ENCODE measurements around the gene SAPCD1.
A peak's percentile ranks its signal among the peaks of the same experiment; 100 is the strongest.

The SAPCD1 gene

DNA sequence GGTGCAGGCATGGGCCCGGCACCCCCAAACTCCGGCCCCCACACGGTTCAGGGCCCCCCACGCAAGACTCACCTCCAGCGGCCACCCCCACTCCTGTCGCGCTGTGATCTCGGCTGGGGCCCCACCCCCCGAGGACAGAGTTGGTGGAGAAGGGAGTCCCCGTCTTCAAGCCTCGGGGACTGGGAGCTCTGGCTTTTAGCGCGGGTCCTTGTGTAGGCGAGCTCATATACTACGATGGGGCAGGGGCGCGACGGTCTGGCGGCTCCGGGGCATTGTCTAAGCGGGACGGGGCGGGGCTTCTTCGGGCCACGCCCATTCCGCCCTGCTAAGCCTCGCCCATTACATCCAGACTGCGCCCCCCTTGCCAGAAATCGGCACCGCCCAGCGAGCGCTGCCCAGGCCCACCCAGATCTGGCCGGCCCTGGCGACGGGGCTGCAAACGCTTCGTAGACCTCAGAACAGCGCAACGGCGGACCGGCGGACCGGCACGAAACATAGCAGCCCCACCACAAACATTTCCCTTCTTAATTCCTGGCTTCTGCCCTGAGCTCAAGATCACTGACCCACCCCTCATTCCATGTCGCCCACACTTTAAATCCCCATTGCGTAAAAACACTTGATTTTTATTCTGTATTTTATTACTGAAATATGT, 32.4 kb upstream of the SAPCD1 start:
- peak; percentile 74 for DNase-seq

DNA sequence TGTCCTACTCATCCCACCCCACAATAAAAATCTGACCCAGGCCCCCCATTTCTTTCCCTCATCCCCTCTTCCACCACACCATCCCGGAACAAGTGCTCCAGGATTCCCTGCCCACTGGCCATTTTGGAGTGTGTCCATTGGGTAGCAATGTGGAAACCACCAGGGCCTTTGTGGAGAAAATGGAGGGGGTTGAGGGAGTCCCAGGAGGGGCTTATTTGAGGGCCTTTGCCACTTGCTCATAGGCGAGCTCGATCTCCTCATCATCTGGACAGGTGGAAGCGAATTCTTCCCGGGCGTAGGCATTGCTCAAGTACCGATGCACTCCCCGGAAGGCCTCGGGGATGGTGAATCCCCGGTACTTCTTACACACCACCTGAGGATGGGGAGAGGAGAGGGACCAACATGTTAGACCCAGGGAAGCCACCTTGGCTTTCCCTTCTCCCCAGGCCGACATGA, 31.8 kb upstream of the SAPCD1 start:
- DNase-seq = no peak

DNA sequence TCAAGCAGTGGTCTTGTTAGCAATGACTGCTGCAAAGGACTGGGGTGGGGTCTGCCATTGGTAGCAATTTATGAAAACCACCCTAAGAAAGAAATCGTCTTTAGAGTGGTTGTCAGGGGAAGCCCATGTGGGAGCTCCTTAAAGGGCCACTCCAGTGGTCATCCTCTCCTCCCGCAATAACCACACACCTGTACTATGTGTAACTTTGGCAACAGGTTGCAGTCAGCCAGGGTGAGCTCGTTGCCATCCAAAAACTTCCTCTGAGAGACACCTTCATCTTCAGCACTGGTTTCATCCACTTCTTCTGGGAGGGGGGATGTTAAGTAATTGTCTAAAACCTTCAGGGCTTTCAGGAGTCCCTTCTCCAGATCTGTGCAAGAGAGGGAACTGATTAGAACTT, 30.4 kb upstream of the SAPCD1 start:
- DNase-seq = no peak

DNA sequence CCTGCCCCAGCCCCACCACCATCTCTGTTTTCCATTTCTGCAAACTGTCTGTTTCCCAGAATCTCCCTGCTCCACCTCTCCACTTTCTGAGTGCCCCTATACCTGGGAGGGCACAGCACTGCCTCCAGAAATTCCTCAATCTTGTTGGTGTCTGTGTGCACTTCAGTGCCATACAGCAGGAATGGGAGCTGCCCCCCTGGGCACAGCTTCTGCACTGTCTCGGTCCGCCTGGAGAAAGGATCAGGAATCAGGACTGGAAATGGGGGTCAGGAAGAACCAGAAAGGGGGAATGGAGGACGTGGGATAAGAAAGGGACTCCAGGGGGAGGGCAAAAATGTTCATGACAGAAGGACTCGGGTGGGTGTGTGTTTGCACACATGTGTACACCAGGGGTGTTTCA, 28.7 kb upstream of the SAPCD1 start:
- no peak for DNase-seq

DNA sequence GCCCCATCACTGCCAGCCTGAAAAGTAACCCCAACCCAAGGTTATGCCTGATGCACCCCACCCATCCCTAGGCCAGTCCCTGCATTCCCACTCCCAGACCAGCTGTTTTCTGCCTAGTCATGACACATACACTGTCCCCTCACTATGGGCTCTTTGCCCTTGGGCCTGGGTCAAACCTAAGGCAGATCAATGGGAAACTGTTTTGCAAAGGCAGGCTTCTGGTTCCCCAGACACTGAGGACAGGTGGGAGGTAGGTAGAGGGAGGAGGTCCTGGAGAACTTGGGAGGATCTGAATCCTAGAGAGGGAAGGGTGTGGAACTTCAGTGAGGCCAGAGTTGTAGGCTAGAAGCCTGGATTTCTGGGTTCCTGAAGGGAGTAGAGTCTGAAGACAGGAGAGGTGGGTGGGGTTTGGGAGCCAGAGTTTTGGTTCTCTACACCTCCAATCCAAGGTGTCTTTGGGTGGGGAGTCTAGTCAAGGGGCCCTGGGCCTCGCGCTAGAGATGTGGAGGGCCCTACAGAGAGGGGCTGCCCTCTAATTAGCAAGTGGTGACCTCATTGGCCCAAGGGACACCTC, 28.1 kb upstream of the SAPCD1 start:
- no peak for DNase-seq

DNA sequence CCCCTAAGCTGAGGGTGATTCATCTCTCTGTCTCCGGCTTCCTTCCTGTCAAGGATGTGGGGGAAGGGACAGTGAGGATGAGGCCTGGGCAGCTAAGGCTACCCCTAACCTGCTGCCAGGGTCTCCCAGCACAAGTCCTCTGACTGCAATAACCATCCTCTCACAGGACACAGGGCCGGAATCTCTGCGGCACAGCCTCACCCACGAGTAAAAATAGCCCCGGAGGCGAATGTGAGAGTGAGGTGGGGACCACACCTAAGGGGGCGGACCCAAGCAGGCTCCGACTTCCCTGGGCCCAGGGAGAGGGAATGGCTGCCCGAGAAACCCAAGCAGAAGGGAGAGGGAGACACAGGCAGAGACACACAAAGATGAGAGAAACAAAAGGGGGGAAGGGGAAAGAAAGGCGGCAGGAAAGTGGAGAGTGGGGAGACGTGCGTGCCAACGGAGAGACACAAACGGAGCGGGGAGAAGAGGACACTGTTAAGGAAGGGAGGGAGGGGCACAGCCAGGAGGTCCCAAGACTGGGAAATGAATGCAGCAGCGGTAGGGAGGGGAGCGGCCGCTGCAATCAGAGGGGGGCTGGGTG, 27.5 kb upstream of the SAPCD1 start:
- DNase-seq = peak; percentile 68

DNA sequence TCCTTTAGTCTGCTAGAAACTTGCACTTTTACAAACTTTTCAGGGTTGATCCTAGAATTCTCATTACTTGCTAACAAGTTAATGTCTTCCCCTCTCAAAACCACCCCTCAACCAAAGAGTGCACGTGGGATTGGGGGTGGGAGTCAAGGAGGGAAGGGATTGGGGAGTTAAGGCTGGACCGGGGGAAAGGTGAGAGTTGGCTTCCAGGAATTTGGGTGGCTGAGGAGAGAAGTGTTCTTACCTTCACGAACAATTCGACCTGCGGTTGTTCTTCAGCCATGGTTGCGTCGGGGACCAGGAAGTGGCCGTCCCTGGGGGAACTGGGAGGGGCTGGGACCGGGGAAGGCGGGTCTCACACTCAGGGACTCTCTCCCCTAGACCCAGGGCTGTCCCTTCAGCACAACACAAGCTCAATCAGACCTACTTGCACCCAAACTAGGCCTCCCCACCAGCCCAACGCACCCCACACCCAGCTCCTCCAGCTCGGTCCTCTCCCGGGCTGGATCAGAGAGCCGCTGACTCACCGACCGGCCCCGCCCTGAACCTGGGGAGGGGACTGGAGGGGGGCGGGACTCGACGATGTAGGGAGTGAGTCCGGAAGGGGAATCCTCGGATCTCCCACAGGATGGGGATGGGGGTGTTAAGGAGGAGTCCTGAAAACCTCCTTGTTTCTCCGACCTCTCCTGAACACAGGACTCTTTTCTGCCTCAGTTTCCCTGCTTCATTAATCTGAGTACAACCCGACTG, 26.3 kb upstream of the SAPCD1 start, which contains the start of gene CLIC1:
Gene CLIC1 (minus strand): TSS at position 510 of the 747 bp plus-strand sequence. CDS start 230 bp downstream, at position 280.
- DNase-seq = peak; percentile 83

DNA sequence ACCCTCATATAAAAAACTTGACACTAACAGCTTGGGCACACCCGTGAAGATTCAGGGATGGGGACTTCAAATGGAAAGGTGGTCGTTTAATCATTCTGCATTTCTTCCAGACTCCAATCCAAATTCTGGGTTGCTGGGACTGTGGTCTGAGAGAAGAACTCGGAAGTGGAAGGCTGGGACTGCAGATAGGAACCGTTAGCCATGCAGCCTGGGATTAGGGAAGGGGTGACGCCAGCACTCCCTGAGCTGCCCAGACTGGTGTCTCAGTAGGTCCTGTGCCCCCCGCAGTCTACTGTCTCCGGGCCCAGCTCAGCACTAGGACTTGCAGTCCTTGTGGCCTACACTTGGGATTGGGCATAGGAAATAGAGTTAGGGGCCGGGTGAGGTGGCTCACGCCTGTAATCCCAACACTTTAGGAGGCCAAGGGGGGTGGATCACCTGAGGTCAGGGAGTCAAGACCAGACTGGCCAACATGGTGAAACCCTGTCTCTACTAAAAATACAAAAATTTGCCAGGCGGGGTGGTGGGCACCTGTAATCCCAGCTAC, 25.6 kb upstream of the SAPCD1 start:
- DNase-seq = no peak

DNA sequence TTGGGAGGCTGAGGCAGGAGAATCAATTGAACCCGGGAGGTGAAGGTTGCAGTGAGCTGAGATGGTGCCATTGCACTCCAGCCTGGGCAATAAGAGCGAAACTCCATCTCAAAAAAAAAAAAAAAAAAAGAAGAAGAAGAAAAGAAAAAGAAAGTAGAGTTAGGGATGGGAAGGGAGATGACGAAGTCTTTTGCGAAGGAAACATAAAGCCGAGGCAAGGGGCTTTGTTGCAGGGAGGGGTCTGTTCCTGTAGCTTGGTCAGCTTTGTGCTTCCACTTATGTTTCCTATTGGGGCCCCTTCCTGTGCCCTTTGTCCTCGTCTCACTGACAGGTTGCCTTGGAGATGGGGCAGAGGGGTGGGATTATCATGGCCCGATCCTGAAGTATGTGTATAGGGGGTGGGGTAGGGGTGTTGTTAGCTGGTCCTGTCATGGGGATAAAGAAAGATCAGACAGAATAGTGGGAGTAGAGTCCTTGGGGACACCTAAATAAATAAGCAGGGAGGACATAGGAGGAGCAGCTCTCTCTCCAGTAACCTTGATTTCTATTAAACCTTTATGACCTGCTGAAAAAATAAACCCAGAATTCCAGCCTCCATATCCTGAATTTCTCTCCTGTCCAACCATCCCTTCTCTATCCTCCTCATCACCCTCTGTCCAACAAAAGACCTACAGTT, 25.0 kb upstream of the SAPCD1 start:
- DNase-seq = no peak

DNA sequence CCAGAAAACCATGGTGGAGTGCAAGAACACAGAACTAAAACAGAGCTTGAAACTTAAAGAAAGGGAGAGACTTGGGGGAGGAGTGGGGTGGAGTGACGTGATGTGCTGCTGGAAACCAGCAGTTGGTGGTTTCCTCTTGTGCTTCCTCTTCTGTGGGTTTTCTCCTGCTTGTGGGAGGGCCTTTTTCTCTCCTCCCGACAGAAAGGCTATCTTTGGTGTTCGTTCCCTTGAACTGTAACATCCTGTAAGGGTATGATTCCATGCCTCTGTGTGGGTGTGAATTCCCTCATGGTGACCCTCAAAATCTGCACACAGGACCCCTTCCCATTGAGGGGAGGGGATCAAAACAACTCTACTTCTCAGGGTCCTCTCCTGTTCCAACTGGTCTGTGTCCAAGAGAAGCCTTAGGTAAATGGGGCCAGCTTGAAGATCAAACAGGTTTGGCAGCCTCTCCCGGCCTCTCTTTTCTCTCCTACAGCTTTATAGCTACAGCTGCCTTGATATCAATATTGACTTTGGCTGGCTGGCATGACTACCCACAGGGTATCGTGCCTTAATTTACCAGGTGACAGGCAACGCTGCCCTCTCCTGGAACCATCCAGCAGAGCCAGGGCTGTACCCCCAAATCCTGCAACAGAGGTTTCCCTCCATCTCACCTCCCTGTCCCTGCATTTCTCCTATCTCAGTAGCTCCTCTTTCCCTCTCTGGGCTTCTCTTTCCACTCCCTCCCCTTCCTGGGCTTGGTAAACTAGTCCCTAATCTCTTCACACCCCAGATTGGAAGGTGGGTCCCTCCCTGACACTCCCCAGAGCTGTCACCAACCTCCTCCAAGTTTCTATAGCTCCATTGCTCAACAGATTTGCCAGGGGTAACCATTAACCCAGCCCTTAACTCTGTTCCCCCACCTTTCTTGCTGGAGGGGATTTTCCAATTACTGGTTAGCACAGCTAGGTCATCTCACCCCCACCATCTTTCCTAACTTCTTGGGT, 24.2 kb upstream of the SAPCD1 start:
- DNase-seq = peak; percentile 75

DNA sequence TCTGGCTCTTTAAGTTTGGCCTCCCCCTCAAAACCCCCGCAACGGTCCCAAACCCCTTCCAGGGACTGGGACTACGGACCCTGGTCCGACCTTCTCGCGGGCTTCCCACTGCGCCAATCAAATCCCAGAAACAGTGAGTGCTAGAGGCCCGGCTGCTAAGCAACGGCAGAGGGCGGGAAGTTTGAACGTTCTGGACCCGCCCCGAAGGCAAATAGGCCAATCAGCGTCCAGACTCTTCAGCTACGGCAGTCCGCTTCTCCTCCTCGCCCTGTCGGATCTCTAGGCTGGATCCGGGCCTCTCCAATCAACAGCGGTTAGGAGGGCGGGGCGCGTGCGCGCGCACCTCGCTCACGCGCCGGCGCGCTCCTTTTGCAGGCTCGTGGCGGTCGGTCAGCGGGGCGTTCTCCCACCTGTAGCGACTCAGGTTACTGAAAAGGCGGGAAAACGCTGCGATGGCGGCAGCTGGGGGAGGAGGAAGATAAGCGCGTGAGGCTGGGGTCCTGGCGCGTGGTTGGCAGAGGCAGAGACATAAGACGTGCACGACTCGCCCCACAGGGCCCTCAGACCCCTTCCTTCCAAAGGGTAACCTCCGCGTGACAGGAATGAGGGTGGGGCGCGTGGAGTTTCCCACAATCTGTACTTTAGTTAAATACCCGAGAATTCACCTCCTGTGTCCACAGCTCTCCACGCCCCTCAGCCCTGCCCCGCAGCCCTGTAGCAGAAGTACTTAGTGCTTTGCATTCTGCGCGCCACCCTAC, 22.6 kb upstream of the SAPCD1 start, which contains the start of gene MSH5:
Gene MSH5 (plus strand): TSS at position 367 of the 758 bp plus-strand sequence. CDS start 462 bp downstream, outside the sequence.
- peak; percentile 96 for DNase-seq

DNA sequence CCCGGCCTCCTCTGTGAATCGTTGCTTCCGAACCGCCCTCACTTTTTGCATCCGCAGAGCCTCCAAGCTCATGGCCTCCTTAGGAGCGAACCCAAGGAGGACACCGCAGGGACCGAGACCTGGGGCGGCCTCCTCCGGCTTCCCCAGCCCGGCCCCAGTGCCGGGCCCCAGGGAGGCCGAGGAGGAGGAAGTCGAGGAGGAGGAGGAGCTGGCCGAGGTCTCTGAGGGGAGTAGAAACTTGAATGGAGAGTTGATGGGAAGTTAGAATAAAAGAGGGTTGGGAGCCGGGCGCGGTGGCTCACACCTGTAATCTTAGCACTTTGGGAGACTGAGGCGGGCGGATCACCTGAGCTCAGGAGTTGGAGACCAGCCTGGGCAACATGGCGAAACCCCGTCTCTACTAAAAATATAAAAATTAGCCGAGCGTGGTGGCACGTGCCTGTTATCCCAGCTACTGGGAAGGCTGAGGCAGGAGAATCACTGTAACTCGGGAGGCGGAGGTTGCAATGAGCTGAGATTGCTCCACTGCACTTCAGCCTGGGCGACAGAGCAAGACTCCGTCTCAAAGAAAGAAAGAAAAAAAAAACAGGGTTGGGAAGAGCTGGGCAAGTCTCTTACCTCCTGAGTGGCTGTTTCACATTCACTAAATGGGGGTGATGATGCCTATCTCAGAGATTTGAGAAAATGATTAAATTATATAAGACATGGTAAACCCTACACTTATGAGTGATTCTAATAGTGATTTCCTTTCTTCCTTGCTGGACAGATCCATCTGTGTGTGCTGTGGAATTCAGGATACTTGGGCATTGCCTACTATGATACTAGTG, 21.8 kb upstream of the SAPCD1 start:
- no peak for DNase-seq

DNA sequence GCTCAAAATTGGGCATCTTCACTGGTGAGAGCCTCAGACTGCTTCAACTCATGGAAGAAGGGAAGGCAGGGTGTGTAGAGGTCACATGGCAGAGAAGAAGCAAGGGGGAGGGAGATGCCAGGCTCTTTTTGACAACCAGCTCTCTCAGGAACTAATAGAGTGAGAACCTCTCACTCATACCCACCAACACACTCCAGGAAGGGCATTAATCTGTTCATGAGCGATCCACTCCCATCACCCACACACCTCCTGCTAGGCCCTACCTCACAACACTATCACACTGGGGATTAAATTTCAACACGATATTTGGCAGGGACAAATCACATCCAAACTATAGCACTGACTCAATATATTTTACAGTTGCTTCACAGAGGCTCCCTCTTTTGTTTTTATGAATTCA, 20.6 kb upstream of the SAPCD1 start:
- DNase-seq = no peak

DNA sequence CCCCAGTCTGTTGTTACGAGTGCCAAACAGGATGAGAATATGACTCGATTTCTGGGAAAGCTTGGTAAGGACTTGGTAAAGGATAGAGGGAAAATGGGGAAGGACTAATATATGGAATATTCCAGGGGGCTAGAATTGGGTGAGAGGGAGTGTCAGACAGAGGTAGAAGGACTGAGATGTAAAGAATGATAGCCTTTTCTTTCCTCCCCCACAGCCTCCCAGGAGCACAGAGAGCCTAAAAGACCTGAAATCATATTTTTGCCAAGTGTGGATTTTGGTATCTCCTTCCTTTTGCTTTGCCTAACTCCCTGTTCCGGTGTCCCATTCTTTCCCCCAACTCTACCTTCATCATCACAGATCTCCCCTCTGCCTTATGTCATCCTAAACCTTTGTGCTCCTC, 19.6 kb upstream of the SAPCD1 start:
- DNase-seq = no peak

DNA sequence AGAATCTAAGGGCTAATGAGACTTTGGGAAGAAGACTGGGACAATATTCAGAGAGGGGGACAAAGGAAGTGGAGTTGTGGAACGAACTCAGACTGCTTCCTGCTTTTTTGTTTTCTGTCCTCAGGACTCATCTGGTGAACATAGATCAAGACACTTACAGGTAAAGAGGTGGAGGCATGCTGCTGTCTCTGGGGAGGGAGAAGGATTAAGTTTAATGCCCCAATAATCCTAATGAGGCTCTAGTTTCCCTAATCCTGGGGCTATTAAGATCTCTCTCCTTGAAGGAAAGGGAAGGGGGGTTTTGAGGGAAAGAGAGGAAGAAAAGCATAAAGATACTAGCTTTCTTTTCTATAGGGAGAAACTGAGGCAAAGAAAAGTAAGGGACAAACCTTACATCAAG, 18.0 kb upstream of the SAPCD1 start:
- no peak for DNase-seq

DNA sequence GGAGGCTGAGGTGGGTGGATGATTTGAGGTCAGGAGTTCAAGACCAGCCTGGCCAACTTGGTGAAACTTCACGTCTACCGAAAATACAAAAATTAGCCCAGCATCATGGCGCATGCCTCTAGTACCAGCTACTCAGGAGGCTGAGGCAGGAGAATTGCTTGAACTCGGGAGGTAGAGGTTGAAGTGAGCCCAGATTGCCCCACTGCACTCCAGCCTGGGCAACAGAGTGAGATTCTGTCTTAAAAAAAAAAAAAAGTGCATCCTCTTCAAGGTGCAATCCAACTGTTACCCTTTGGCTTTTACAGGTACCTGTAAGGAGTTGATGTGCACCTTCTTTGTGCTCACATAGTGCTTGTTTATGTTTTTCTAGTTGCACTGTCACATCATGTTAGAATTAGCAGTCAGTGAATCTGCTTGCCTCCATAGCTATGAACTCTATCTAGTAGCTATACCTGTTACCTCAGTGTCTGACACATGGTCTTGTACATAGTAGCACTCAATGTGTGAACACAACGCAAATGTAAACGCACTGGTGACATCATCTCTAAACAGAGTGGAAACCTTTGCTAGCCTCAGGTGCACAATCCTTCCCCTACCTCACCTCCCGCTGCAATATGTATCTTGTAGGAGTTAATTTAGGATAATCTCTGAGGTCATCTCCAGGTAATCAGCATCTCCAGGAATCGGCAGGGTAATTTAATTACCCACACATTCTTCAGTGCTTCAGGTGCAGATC, 13.0 kb upstream of the SAPCD1 start:
- no peak for DNase-seq

DNA sequence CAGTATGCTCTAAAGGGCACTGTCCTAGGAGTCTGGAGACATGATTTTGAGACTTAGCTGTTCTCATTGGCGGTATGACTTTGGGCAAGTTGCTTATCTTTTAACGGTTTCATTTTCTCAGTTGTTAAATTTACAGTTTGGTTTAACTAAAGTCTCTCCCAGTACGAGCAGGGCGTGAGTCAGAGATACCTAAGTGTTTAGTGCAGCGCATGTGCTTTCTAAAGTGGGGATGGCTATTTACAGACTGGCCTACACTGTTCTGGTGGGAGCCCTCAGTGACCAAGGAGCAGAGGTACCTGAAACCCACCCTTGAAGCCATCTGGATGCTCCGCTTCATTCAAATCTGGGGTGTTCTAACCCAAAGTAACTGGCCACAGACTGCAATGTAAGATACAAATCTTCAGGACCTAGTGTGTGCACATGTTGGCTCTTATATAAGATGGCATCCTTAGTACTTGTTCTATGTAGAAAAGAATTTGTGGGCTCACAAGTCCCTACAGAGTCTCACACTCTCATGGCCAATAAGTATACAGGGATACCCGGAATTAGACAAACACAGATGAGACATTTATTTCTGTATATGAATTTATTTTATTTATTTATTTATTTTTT, 11.9 kb upstream of the SAPCD1 start:
- no peak for DNase-seq

DNA sequence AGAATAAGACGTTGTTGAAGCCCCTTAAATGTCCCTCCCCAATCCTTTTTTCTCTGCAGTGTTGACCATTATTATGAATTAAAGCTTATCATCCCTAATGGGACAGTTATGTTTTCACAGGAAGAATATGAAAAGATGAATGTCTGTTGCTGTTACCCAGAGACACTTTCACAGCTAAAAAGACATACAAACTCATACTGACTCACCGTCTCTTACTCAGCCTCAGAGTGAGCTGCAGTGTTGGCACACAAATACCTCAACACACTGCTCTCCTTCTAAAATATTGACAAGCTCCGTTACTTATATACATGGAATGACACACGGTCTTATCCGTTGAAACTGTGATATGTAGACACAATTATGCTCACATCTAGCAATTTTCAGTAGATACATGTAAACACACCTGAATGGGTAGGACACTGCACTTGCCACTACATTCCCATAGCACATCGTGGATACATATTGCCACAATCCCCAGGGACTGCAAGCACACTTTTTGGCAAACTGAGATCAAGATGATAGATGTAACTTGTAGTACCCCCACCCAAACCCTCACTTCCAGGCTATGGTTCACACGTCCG, 9.6 kb upstream of the SAPCD1 start:
- DNase-seq = no peak

Measured in CD4-positive, alpha-beta T cell treated with Interleukin-6 for 4 hours (primary cell).